ENCODE results near the gene DOCK3.
"Not testable (repeated sequence)": the region's sequence is repeated elsewhere in the genome, so short reads cannot be mapped to it uniquely, and the experiment has no call there.

DOCK3 gene

DNA sequence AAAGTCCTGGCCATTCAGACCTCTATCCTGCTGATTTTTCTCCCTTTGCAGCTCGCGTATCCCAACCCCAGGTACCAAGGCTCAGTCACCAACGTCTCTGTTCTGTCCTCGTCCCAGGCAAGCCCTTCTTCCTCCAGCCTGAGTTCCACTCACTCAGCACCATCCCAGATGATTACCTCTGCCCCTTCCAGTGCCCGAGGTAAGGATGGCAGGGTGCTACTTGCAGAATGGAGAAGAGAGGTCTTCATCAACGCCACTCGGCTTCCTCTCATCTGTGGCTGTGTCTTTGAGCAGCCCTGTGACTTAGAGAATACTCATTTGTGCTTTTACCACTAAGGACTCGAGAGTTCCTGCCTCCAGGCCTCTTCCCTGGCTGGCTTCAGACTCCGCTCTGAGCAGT, 687.7 kb downstream of the DOCK3 start:
- no peaks in the 10 kb centered on the region for H3K27me3 ChIP-seq (replicated peaks; ENCODE audit: control insufficient read depth, insufficient read depth, low read length)
- TF ChIP-seq, protein P1, sequence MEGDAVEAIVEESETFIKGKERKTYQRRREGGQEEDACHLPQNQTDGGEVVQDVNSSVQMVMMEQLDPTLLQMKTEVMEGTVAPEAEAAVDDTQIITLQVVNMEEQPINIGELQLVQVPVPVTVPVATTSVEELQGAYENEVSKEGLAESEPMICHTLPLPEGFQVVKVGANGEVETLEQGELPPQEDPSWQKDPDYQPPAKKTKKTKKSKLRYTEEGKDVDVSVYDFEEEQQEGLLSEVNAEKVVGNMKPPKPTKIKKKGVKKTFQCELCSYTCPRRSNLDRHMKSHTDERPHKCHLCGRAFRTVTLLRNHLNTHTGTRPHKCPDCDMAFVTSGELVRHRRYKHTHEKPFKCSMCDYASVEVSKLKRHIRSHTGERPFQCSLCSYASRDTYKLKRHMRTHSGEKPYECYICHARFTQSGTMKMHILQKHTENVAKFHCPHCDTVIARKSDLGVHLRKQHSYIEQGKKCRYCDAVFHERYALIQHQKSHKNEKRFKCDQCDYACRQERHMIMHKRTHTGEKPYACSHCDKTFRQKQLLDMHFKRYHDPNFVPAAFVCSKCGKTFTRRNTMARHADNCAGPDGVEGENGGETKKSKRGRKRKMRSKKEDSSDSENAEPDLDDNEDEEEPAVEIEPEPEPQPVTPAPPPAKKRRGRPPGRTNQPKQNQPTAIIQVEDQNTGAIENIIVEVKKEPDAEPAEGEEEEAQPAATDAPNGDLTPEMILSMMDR (IDR thresholded peaks at IDR 0.05; ENCODE audit: insufficient read depth, low read length, poor library complexity, severe bottlenecking) = no peak
- H3K4me3 ChIP-seq (replicated peaks; ENCODE audit: low read depth, low read length) = no peak overlapping the region
- no peaks in the 10 kb centered on the region for H3K36me3 ChIP-seq (ENCODE audit: control insufficient read depth, insufficient read depth, low read length)
- DNase-seq (ENCODE audit: extremely low read depth, insufficient read length) = no peak

DNA sequence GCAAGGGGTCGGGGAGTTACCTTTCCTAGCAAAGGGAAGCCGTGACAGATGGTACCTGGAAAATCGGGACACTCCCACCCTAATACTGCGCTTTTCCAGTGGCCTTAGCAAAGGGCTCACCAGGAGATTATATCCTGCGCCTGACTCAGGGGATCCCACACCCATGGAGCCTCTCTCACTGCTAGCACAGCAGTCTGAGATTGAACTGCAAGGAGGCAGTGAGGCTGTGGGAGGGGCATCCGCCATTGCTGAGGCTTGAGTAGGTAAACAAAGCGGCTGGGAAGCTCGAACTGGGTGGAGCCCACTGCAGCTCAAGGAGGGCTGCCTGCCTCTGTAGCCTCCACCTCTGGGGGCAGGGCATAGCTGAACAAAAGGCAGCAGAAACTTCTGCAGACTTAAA, 693.5 kb downstream of the DOCK3 start:
- not testable (repeated sequence) for DNase-seq (ENCODE audit: extremely low read depth, insufficient read length); H3K36me3 ChIP-seq (ENCODE audit: control insufficient read depth, insufficient read depth, low read length); H3K27me3 ChIP-seq (replicated peaks; ENCODE audit: control insufficient read depth, insufficient read depth, low read length); H3K4me3 ChIP-seq (replicated peaks; ENCODE audit: low read depth, low read length)

DNA sequence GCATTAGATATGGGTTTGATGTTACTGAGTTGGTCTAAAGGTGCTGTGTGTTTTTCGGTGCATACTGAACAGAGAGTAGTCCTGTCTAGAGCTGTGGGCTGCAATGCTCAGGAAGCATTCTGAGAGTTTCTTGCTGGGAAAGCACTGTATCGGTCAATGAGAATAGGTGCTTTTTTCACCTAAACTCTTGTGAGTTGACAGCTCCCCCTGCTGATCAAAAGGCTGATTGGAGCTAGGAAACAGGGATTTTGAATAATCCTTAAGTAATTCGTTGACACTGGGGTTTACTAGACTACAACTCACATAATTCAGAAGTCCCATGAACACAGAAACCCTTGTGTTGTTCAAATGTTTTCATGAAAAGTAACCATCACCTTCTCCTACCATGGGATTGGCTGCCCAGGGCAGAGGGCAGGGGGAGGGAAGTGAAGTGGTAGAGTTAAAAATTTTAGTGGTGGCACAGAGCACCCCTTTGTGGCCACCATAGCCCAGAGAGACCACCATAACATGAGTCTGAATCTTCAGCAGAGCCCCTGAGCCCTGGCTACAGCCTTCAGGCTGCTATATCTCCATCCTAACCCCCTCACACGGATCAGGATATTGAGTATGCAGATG, 697.3 kb downstream of the DOCK3 start:
- TF ChIP-seq, protein P1 (IDR thresholded peaks at IDR 0.05; ENCODE audit: insufficient read depth, low read length, poor library complexity, severe bottlenecking) = peak; percentile 60
- H3K36me3 ChIP-seq (ENCODE audit: control insufficient read depth, insufficient read depth, low read length) = no peaks in the 10 kb centered on the region
- no peak overlapping the region for H3K4me3 ChIP-seq (replicated peaks; ENCODE audit: low read depth, low read length)
- peaks cover 1% of the 10 kb centered on the region for H3K27me3 ChIP-seq (replicated peaks; ENCODE audit: control insufficient read depth, insufficient read depth, low read length)
- no peak for DNase-seq (ENCODE audit: extremely low read depth, insufficient read length)

DNA sequence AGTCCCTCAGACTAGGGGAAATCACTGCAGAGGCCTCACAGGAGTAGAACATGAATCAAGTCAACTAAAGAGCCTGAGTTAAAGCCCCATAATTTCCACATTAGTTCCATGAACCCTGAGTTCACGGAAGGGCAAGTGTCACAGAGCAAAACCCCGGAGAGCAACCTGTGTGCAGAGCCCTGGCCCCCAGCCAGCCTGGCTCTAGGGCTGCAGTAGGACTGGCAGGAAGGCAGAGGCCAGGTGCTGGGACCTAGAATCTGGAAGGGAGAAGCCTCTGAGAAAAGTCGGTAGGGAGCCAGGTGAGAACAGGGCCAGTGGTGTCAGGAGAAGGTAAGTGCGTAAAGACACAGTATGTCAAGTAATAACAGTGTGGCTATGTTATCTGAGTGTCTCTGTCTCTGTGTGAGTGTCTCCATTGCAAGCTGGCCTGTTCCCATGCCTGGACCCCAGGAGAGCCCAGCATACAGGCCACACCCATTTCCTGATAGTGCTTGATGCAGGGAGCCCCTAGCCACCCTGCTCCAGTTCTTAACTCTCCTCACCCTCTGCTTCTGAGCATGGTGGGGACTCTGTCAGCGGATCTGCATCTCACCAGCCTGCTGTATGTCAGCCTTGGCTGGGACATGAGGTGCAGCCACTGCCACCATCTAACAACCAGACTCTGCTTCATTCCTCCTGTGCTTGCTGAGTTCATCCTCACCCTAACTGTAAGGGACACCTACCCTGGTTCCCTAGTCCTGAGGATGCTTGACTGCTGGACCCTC, 699.1 kb downstream of the DOCK3 start:
- no peaks in the 10 kb centered on the region for H3K36me3 ChIP-seq (ENCODE audit: control insufficient read depth, insufficient read depth, low read length)
- no peak for DNase-seq (ENCODE audit: extremely low read depth, insufficient read length)
- peaks cover 1% of the 10 kb centered on the region for H3K27me3 ChIP-seq (replicated peaks; ENCODE audit: control insufficient read depth, insufficient read depth, low read length)
- no peak overlapping the region for H3K4me3 ChIP-seq (replicated peaks; ENCODE audit: low read depth, low read length)
- TF ChIP-seq, protein P1 (IDR thresholded peaks at IDR 0.05; ENCODE audit: insufficient read depth, low read length, poor library complexity, severe bottlenecking) = no peak

DNA sequence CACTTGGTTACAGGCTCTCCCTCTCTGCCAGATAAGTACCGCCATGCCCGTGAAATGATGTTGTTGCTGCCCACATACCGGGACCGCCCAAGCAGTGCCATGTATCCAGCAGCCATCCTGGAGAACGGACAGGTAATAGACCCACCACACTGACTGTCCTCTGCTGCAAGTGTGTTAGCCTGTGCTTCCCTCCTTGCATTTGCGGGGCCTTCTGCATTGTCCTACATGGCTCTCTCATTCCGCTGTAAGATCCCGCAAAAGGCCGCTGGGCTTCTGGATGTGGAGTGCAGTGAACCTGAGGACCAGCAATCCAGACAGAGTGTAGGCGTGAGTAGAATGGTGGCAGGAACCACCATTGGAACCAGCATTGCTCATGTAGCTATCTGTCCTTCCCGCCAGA, 699.7 kb downstream of the DOCK3 start:
- H3K36me3 ChIP-seq (ENCODE audit: control insufficient read depth, insufficient read depth, low read length) = no peaks in the 10 kb centered on the region
- no peak for DNase-seq (ENCODE audit: extremely low read depth, insufficient read length)
- TF ChIP-seq, protein P1 (IDR thresholded peaks at IDR 0.05; ENCODE audit: insufficient read depth, low read length, poor library complexity, severe bottlenecking) = no peak
- peaks cover 1% of the 10 kb centered on the region for H3K27me3 ChIP-seq (replicated peaks; ENCODE audit: control insufficient read depth, insufficient read depth, low read length)
- no peak overlapping the region for H3K4me3 ChIP-seq (replicated peaks; ENCODE audit: low read depth, low read length)

DNA sequence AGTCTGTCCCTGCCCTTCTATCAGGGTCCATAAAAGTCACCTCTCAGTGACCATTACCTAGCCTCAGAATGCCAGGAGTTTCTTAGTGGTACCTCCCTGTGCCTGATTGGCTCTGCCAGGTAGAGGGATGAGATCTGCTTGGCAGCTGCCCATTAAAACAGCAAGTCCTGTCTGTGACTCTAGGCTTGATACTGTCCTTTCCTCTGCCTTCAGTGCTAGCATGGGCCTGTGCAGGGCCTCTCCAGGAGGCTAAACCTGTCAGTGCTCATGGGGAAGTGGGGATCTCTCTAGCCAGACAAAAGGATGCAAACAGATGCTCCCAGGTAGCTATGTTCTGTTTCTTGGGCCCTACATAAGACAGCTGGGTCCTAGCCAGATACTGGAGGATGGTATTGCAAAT, 700.4 kb downstream of the DOCK3 start:
- TF ChIP-seq, protein P1 (IDR thresholded peaks at IDR 0.05; ENCODE audit: insufficient read depth, low read length, poor library complexity, severe bottlenecking) = no peak
- Histone ChIP-seq H3K27me3 (replicated peaks; ENCODE audit: control insufficient read depth, insufficient read depth, low read length) (peaks cover 1% of the 10 kb centered on the region), H3K4me3 (replicated peaks; ENCODE audit: low read depth, low read length) (no peak overlapping the region), H3K36me3 (ENCODE audit: control insufficient read depth, insufficient read depth, low read length) (no peaks in the 10 kb centered on the region)
- no peak for DNase-seq (ENCODE audit: extremely low read depth, insufficient read length)

Data from GM06990 (cell line).